ENCODE measurements around the gene CHRFAM7A.
"Not testable (repeated sequence)": the region's sequence is repeated elsewhere in the genome, so short reads cannot be mapped to it uniquely, and the experiment has no call there.

Gene CHRFAM7A
- 0 reads per million in 2 donors for total RNA-seq

DNA sequence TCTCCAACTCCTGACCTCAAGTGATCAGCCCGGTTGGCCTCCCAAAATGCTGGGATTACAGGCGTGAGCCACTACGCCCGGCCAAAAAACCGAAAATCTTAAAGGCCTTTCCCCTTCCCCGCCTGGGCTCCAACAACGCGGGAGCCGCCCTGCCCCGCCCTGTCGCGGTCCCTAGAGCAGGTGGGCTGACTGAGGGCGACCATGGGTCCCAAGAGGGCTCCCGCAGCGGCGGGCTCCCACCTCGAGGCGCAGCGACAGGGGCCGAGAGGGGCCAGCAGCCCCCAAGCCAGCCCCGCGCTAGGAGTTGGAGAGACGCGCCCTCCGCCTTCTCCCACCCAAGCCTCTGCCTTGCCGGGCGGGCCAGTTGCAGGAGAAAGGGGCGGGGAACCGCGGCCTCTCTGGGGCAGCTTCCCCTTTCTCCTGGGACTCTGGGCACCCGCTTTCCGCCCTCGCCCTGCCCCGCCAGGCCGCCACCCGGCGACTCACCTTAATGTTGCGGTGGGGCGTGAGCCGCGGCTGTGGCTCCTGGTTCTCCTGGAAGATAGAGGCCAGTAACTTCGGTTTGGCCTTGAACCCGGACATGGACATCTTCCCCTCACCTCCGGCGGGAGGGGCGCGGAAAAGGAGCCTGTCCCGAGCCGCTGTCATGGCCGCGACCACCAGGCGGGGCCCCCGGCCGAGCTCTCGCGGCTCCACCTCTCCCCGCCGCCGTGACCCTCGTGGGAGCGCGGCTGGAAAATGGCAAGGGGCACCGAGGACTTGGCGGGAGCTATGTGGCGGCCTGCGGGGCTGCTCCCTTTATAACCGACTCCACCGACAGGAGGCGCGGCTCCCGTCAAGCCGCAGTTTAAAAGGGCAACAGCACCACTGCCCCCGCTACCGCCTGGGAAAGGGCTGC is at the start of gene CHRFAM7A:
Gene CHRFAM7A (minus strand): TSS at position 775 of the 898 bp plus-strand sequence. CDS start 10,189 bp downstream, outside the sequence.
- not testable (repeated sequence) for DNase-seq

DNA sequence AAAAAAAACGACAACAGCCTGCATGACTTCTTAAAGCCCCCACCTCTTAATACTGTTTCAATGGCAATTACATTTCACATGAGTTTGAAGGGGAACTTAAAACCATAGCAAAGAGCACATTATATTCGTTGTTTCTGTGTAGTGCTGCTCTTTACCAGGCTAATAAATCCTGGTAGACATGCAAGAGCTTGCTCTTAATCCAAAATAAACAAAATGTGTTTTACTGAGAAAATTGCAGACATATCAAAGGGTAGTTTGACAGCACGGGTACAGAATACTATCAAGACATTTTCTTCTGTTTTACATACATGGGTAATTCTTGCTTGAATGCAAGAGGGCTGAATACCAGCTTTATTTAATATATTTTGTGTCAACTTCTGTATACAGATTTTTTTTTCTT is 45.0 kb upstream of the CHRFAM7A start:
- DNase-seq, result not testable (repeated sequence)

- not testable (repeated sequence) for DNase-seq
Measured at GRCh38 chr15:30435878-30436277, 42.5 kb upstream of the CHRFAM7A start.

DNA sequence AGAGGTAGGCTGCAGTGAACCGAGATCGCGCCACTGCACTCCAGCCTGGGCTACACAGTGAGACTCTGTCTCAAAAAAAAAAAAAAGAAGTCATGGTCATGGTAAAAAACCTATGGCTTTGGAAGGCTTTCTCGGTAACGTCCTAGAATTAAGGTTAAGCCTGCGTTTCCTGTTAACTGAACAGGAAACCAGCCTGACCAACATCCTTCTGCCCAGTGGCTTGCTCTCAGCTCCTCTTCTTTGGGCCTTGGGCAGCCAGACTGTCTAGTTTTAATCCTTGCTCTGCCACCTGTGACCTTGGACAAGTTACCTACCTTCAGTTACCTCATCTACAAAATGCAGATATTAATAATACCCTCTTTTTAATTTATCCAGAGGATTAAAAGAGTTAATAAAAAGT is 27.4 kb upstream of the CHRFAM7A start:
- peak in 1 of 5 experiments; percentile 0 for DNase-seq

DNA sequence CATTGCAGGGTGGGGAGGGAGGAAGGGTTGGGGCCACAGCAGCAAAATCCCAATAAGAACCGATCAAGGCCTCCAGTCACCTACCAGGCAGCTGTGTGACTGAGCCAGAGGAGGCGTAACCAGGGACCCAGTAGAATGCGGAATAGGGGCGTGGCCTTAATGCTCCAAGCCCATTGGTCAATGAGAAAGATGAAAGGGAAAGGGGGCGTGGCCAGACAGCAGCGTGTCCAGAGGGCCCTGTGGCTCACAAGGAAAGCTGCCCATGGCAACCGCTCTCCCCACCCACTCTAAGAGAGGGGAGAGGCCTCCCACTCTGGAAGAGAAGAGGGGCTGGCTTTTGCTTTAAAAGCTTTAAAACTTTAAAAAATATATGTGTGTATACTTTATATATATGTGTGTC is 20.8 kb upstream of the CHRFAM7A start, which contains the start of gene GOLGA8R:
Gene GOLGA8R (minus strand): TSS at position 101 of the 400 bp plus-strand sequence. CDS start 98 bp downstream, at position 3.
- DNase-seq, result not testable (repeated sequence)

DNA sequence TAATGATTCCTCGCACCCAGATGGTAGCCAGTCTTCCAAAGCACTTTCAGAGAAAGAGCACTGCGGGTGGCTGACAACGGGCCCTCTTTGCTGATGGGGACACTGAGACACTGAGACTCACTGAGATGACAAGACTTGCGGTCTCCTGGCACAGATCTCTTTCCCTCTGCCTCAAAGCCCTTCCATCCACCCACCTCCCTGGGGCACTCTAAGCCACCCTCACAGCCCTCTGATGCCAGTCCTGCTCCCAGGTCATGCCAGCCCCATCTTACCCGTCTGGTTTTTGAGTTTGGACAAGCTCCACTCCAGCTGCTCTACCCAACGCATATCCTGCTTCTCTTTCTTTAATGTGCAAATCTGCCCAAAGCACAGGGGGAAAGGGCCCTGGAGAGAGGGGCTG is 14.3 kb upstream of the CHRFAM7A start:
- not testable (repeated sequence) for DNase-seq

DNA sequence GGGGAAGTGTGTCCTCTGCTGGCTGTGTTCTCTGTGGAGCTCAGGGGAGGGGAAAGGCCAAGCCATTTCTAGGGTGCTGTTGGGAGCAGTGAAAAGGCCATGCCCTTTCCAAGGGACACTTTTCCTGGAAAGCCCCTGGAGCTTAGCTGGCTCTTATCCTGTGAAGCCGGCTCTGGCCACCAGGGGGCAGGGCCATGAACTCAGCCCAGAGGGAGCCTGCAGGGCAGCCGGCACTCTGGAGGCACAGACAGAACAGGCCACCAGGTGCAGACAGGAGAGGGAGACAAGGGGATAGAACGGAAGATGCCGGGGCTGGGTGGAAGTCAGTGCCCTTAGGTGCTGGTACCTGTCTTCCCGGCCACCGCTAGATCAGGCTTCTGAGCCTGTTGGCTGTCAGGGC is 5.6 kb upstream of the CHRFAM7A start:
- DNase-seq, result peak in 3 of 5 experiments; percentile 18 to 56 (median 29)

- DNase-seq, result not testable (repeated sequence)
Measured at GRCh38 chr15:30393664-30393991, 288 bp upstream of the CHRFAM7A start.

DNA sequence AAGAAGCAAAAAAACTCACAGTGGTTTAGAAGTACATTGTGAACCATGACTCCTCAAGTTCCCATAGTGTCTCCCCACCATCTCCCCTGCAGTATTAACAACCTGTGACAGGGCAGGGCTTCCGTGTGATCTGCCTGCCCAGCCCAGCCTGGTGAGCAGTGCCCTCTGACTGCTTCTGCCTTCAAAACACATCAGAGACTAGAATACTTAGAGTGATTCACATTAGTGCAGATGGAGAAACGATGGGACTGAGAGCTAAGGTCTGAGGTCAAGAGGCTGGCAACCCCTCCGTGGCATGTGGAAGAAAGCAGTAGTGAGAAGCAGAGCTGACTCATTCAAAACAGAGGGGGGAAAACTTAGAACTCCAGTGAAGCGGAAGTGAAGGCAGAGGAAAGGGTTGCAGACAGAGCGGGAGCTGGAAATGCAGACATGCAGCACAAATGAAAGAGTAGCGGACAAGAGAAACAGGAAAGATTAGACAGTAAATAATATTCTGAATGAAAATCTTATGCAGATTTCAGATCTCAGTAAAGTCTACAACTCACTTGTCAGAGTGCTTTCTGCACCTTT is 6.9 kb downstream of the CHRFAM7A start:
- DNase-seq, result not testable (repeated sequence)

- not testable (repeated sequence) for DNase-seq
Measured at GRCh38 chr15:30377082-30377413, 16.3 kb downstream of the CHRFAM7A start.

- DNase-seq, result not testable (repeated sequence)
Measured at GRCh38 chr15:30376375-30377081, 16.8 kb downstream of the CHRFAM7A start.

DNA sequence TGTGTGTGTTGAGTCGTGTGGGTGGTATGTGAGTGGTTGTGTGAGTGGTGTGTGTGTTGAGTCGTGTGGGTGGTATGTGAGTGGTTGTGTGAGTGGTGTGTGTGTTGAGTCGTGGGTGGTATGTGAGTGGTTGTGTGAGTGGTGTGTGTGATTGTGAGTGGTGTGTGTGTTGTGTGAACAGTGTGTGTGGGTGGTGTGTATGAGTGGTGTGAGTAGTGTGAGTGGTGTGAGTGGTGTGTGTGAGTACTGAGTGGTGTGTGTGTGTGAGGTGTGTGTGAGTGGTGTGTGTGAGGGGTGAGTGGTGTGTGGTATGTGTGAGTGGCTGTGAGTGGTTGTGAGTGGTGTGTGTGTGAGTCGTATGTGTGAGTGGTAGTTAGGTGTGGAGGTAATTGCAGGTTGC is 17.5 kb downstream of the CHRFAM7A start:
- DNase-seq, result not testable (repeated sequence)

DNA sequence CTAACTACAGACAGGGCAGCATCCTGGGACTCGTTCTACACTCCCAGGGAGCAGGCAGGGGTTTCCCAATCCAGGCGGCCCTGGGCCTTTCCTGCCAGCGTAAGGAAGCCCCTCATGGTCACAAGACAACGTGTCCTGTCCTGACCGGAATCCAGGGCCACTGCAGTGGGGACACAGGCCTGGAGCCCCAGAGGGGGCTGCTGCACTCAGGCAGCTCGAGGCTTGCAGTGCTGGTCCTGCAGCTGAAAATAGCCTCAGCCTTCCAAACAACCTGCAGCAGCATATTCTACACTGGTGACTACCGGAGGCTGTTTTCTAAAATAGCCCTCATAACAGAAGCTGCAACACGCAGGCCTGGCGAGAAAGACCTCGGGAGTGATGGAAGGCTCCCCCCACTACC is 18.5 kb downstream of the CHRFAM7A start:
- not testable (repeated sequence) for DNase-seq

DNA sequence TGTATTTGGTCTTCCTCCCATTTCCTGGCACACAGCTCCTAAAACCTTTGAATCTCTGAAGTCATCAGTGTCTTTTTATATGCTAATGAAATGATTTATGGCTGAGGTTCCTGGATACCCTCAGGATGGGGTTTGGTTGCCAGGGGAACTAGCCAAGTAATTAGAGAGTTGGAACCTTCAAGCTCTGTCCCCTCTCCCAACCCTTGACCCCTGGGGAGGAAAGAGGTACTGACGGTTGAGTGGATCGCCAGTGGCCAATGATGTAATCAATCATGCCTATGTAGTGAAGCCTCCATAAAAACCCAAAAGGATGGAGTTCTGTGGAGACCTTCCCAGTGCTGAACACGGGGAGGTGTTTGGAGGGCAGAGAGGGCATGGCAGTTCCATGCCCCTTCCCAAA is 25.1 kb downstream of the CHRFAM7A start:
- not testable (repeated sequence) for DNase-seq

DNA sequence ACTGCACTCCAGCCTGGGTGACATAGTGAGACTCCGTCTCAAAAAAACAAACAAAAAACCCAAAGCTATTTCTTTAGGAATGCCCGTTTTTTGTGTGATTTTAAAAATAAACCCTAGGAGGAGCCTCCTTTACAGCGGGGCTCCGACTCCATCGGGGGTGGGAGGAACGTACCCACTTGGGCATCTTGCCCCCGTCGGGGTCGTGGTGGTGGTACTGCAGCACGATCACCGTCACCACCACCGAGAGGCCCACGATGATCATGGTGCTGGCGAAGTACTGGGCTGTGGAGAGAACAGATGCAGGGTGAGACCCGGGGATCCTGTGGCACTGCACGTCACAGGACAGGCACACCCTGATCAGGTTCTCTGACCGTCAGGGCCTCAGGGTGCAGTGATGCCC is 26.1 kb downstream of the CHRFAM7A start:
- not testable (repeated sequence) for DNase-seq

DNA sequence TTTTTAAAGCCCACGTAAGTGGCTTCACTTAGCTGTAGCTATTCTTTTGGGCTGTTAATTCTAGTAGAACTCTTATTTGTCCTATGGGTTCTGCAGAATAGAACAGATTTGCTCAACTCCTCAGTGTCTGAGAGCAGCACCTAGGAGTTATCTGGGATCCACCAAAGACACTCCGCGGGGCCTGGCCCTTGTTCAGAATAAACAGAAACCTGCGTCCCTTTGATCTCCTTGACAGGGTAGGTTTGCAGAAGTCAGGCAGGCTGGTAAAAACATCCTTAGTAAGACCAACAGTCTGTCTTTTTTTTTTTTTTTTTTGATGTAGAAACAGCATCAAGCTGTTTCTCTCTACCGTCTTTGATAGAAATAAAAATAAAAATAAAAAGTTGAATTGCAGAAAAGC is 31.9 kb downstream of the CHRFAM7A start:
- not testable (repeated sequence) for DNase-seq

GRCh38 chr15:30360990-30361389 is 32.4 kb downstream of the CHRFAM7A start:
- not testable (repeated sequence) for DNase-seq

DNA sequence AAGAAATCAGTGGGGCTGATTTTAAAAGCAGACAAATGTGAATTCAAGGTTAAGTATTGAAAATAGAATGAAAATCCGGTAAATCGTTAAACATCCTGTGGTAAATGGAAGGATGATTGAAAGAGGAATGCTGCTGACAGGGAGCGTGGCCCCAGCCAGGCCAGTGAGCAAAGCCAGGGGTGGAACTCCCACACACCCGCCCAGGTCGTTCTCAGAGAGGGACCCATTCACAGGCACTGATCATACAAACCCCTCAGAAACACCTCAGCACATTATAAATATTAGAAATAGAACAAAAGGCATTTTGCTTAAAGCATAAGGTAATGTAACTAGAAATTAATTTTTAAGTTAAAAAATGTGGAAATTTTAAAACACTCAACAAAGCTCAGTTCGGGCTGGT is 38.3 kb downstream of the CHRFAM7A start:
- not testable (repeated sequence) for DNase-seq

GRCh38 chr15:30349803-30350202 is 43.5 kb downstream of the CHRFAM7A start:
- DNase-seq, result not testable (repeated sequence)

DNA sequence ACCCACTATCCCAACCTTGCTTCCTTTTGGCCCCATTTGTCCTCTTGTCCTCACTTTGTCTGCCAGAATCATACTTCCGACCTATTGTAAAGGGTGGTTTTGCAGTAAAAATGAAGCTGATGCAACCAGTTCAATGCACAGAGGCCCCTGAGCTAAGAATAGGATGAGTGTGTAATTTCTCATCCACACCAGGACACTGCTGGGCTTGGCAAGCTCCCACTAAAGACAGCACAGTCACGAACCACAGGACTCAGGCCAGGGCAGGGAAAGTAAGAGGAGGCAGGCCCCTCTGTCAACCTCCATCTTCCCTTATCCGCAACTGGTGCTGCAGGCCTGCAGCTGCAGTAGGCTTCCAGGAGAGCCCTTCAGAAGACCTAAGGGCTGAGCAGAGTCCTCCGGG is 56.8 kb downstream of the CHRFAM7A start:
- DNase-seq, result not testable (repeated sequence)

DNA sequence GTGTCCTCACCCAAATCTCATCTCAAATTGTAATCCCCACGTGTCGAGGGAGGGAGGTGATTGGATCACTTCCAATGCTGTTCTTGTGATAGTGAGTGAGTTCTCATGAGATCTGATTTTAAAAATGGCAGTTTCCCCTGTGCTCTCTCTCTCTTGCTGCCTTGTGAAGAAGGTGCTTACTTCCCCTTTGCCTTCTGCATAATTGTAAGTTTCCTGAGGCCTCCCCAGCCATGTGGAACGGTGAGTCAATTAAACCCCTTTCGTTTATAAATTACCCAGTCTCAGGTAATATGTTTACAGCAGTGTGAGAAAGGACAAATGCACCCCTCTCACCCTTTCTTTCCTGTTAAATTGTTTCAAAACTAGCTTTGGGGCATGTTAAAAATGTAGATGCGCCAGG is 59.2 kb downstream of the CHRFAM7A start:
- not testable (repeated sequence) for DNase-seq

GRCh38 chr15:30326145-30326544 is 67.2 kb downstream of the CHRFAM7A start:
- DNase-seq, result not testable (repeated sequence)

DNA sequence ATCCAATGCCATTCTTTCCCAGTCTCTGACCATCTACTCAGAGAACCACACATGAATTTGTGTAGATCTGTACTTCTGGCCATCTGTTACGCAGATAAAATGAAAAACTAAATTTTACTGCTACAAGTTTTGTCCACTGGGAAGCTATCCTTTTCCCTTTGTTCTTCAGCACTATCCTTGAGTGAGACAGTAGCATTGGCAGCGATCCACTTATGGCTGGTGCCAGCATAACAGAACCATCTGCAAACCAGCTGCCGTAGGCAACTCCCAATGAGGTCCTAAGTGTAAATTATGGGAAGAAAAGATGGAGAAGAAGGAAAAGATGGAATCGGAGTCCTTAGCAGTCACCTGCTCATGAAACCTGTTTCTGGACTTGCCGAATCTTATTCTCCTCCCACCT is 72.3 kb downstream of the CHRFAM7A start:
- not testable (repeated sequence) for DNase-seq

All from T-helper 2 cell (primary cell).